Erythroblast (primary cell): ENCODE results near the gene TATDN3.
"Not testable (repeated sequence)": the region's sequence is repeated elsewhere in the genome, so short reads cannot be mapped to it uniquely, and the experiment has no call there.

ENCODE experiments used
- DNase-seq, 2 experiments: peaks; one replicate each; lab custom pipeline; 2025; lab: John Stamatoyannopoulos, UW
- GATA1 ChIP-seq: IDR thresholded peaks from 2 replicates; pipeline ENCODE4 v1.6.1; 2011; ENCODE audit warnings: low read depth, mild to moderate bottlenecking, control low read depth, low read length, moderate library complexity
- POLR2A ChIP-seq: IDR thresholded peaks from 2 replicates; pipeline ENCODE4 v1.6.1; 2011; ENCODE audit warnings: mild to moderate bottlenecking, low read length

TATDN3 gene

GRCh38 chr1:212762234-212762633 lies 29.5 kb upstream of the TATDN3 start:
- DNase-seq, result no peak
- TF ChIP-seq GATA1 (no peak), POLR2A (no peak)

DNA sequence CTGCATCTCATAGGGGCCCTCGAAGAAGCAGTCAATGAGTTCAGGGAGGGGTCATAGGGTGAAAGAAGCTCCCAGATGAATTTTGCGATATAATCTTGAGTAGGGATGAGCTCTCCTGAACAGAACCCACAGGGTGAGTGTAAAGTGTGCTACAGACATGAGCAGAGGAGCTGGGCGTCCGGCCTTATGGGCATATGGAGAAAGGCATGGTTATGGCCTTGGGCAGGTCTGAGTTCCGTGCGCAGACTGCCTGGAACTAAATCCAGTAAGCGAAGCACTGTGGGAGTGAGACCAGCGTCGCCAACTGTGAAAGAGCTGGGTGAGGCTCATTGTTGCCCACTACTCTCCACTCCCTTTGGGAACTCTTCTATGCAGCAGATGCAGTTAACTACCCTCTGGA lies 28.9 kb upstream of the TATDN3 start:
- DNase-seq, result no peak
- no peak for TF ChIP-seq GATA1

DNA sequence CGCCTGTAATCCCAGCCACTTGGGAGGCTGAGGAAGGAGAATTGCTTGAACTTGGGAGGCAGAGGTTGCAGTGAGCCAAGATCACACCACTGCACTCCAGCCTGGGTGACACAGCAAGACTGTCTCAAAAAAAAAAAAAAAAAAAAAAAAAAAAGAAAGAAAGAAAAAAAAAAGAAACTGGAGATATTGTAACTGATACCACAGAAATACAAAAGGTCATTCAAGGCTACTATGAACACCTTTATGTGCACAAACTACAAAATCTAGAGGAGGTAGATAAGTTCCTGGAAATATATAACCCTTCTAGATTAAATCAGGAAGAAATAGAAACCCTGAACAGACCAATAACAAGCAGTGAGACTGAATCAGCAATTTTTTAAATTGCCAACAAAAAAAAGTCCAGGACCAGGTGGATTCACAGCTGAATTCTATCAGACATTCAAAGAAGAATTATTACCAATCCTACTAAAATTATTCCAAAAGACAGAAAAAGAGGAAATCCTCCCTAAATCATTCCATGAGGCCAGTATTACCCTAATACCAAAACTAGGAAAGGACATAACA lies 26.9 kb upstream of the TATDN3 start:
- DNase-seq, result not testable (repeated sequence)

- not testable (repeated sequence) for DNase-seq
Observed at GRCh38 chr1:212766825-212767224, 24.9 kb upstream of the TATDN3 start.

GRCh38 chr1:212769459-212770167 lies 22.1 kb upstream of the TATDN3 start:
- DNase-seq, result no peak
- no peak for TF ChIP-seq POLR2A
- TF ChIP-seq GATA1, result no peak

- no peak for DNase-seq
- TF ChIP-seq GATA1 (no peak), POLR2A (no peak)
Observed at GRCh38 chr1:212771341-212771740, 20.4 kb upstream of the TATDN3 start.

DNA sequence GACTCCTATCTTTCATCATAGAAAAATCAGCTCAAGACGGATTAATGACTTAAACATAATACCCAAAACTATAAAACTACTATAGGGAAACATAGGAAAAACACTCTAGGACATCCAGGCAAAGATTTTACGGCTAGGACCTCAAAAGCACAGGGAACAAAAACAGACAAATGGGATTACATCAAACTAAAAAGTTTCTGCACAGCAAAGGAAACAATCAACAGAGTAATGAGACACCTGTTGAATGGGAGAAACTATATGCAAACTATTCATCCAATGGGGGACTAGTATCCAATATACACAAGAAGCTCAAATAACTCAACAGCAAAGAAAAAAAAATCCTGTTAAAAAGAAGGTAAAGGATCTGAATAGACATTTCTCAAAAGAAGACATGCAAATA lies 18.7 kb upstream of the TATDN3 start:
- DNase-seq, result no peak
- no peak for TF ChIP-seq POLR2A
- no peak for TF ChIP-seq GATA1

- no peak for TF ChIP-seq POLR2A
- TF ChIP-seq GATA1, result no peak
- DNase-seq, result peak; percentile 55 to 61
Observed at GRCh38 chr1:212774584-212774983, 17.1 kb upstream of the TATDN3 start.

GRCh38 chr1:212775241-212775640 lies 16.5 kb upstream of the TATDN3 start:
- no peak for TF ChIP-seq GATA1
- TF ChIP-seq POLR2A, result no peak
- DNase-seq, result no peak

DNA sequence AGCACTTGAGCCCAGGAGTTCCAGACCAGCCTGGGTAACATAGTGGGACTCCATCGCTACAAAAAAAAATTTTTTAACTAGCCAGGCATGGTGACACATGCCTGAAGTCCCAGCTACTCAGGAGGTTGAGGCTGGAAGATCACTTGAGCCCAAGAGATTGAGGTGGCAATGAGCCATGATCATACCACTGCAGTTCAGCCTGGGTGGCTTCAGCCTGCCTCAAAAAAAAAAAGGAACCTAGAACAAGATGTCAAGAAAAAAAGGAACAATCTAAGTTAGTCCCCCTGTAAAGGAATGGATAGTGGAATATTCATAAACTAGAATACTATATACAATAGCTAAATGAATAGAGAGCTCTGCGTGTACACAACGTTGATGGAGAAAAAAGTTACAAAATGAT lies 14.5 kb upstream of the TATDN3 start:
- TF ChIP-seq GATA1, result no peak
- no peak for TF ChIP-seq POLR2A
- no peak for DNase-seq

GRCh38 chr1:212779086-212779485 lies 12.6 kb upstream of the TATDN3 start:
- not testable (repeated sequence) for DNase-seq

- DNase-seq, result no peak
- TF ChIP-seq POLR2A (no peak), GATA1 (no peak)
Observed at GRCh38 chr1:212780759-212781158, 10.9 kb upstream of the TATDN3 start.

GRCh38 chr1:212781225-212781624 lies 10.5 kb upstream of the TATDN3 start:
- no peak for DNase-seq
- TF ChIP-seq GATA1 (no peak), POLR2A (no peak)

DNA sequence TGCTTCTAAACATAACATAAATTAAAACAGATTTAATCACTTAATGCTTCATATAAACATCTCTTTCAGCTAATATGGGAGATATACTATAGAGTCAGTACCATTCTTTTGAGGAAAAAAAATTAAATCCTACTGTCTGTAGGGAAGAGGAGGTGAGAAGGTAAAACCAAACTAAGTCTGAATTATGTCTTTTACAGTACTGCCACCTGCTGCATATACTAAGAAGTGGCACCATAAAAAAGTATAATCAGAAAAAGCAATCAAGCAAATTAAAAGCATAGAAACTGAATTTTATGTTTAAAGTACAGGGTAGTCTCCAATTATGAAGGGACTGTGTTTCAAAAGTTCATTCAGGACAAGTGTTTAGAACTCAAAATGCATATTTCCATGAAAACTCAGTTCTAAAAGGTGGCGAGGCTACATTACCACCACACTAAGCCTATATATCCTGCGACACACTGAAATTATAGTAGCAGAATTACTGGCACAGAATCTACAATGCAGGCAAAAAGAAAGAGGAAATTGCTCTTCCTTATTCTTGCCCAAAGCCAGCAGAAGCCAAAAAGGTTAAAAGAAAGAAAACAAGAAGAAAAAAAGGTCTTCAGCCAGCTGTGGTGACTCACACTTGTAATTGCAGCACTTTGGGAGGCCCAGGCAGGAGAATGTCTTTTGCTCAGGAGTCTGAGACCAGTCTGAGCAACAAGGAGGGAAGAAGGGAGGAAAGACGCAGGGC lies 9.1 kb upstream of the TATDN3 start:
- DNase-seq, result peak; percentile 21 to 52
- TF ChIP-seq POLR2A (no peak), GATA1 (no peak)

DNA sequence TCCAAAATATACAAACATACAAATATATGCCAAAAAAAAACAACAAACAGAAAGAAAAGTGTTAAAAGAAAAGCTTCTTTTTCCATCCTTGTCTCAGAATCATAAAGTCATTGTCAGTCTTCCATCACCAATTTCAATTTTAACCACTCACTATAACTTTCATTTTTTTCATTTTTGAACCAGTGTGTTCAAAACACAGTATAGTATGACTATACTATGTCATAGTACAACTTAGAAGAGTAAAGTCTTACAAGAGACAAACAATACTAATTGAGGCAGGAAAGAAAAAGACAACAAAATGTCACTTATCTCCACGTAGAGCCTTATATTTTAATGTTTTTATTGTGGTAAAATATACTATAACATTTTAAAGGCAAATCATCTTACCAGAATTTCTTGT lies 7.7 kb upstream of the TATDN3 start:
- TF ChIP-seq GATA1, result no peak
- TF ChIP-seq POLR2A, result no peak
- no peak for DNase-seq
